HEK293T (cell line): Measurements from ENCODE around the gene HACL1.

Experiments used
- FOXK2 ChIP-seq: fragments of 450-650 bp; IDR thresholded peaks from 2 replicates; pipeline ENCODE4 v1.6.1; 2016; ENCODE audit warnings: mild to moderate bottlenecking
- FOXM1 ChIP-seq: fragments of 450-650 bp; IDR thresholded peaks from 2 replicates; pipeline ENCODE4 v1.6.1; 2017; ENCODE audit warnings: mild to moderate bottlenecking, borderline replicate concordance
- NFRKB ChIP-seq: fragments of 450-650 bp; IDR thresholded peaks from 2 replicates; pipeline ENCODE4 v1.6.1; 2016; ENCODE audit warnings: mild to moderate bottlenecking, moderate library complexity

- no peak for TF ChIP-seq FOXM1
- no peak for TF ChIP-seq NFRKB
- no peak for TF ChIP-seq FOXK2
Observed at GRCh38 chr3:15623535-15624440, 22.4 kb upstream of the HACL1 start.
